K562 (cell line): ENCODE data around the gene XPNPEP3. TPM values are rescaled to one million over a fixed set of nuclear protein-coding genes. Genes with fewer than 3 reads are reported as not detected.

Experiments
- ATF1 ChIP-seq, 2 experiments: fragments of 450-650 bp in 1 of 2; IDR thresholded peaks; 2 replicates each; pipeline ENCODE4 v1.6.1; 2016; ENCODE audit warnings: missing compliant biosample characterization in 1 of 2, missing genetic modification characterization in 1 of 2
- CBX5 ChIP-seq: IDR thresholded peaks from 2 replicates; pipeline ENCODE4 v1.6.1; 2014; ENCODE audit warnings: low read depth, borderline replicate concordance
- CHCHD3 ChIP-seq: fragments of 250-450 bp; sonication (Bioruptor Pico); IDR thresholded peaks from 2 replicates; pipeline ENCODE4 v2.1.2; 2022; ENCODE audit warnings: mild to moderate bottlenecking
- CTBP1 ChIP-seq: fragments of 450-650 bp; IDR thresholded peaks from 2 replicates; pipeline ENCODE4 v1.6.1; 2016; ENCODE audit warnings: borderline replicate concordance
- JUN ChIP-seq, 2 experiments: sonication (generic) in 1 of 2; formaldehyde crosslinking in 1 of 2; IDR thresholded peaks; 2 replicates each; pipeline versions ENCODE4 v1.6.1 to v1.8.0; 2012 to 2022; ENCODE audit warnings: borderline replicate concordance in 2 of 2, mild to moderate bottlenecking in 2 of 2, improper control_type of control experiment in 1 of 2, low read depth in 1 of 2, low read length in 1 of 2, missing genetic modification reagents in 1 of 2
- KDM5B ChIP-seq: fragments of 200-600 bp; sonication (generic); IDR thresholded peaks from 2 replicates; pipeline ENCODE4 v1.6.1; 2012; ENCODE audit warnings: low read depth, mild to moderate bottlenecking, moderate library complexity, low read length, control low read depth, inconsistent platforms; ENCODE audit not compliant: insufficient replicate concordance
- MCM2 ChIP-seq: fragments of 450-650 bp; IDR thresholded peaks from 2 replicates; pipeline ENCODE4 v1.6.1; 2017; ENCODE audit warnings: low read depth, mild to moderate bottlenecking
- MED1 ChIP-seq: sonication (generic); formaldehyde crosslinking; IDR thresholded peaks from 2 replicates; pipeline ENCODE4 v1.8.1; 2023; ENCODE audit warnings: missing genetic modification reagents, borderline replicate concordance
- MTA1 ChIP-seq: fragments of 450-650 bp; IDR thresholded peaks from 2 replicates; pipeline ENCODE4 v1.6.1; 2017; ENCODE audit warnings: borderline replicate concordance
- MXI1 ChIP-seq: IDR thresholded peaks from 2 replicates; pipeline ENCODE4 v1.6.1; 2011; ENCODE audit warnings: low read depth, mild to moderate bottlenecking, improper control_type of control experiment, low read length
- MYC ChIP-seq, 2 experiments: fragments of 250-450 bp in 1 of 2; sonication (Bioruptor Pico) in 1 of 2; IDR thresholded peaks; 2 replicates each; pipeline versions ENCODE4 v1.5.1 to v1.6.1; 2012 to 2021; ENCODE audit warnings: low read depth in 2 of 2, borderline replicate concordance in 1 of 2, improper control_type of control experiment in 1 of 2, low read length in 1 of 2, mild to moderate bottlenecking in 1 of 2, moderate library complexity in 1 of 2
- SRSF1 ChIP-seq: fragments of 200-400 bp; formaldehyde crosslinking; IDR thresholded peaks from 2 replicates; pipeline ENCODE4 v1.6.1; 2017; ENCODE audit warnings: mild to moderate bottlenecking, low read depth, low read length, moderate library complexity
- TBP ChIP-seq: optimal IDR thresholded peaks from 2 replicates; pipeline ENCODE3; 2011; ENCODE audit warnings: low read depth, low read length, improper control_type of control experiment
- TCF7 ChIP-seq: sonication (generic); IDR thresholded peaks from 2 replicates; pipeline ENCODE4 v1.6.1; 2016; ENCODE audit warnings: antibody characterized with exemption, borderline replicate concordance
- ZNF134 ChIP-seq: fragments of 250-450 bp; sonication (Bioruptor Pico); conservative IDR thresholded peaks from 2 replicates; pipeline ENCODE4 v1.4.0; 2020
- ZNF384 ChIP-seq: IDR thresholded peaks from 2 replicates; pipeline ENCODE4 v1.6.1; 2012; ENCODE audit warnings: low read depth, low read length, improper control_type of control experiment
- ZNF445 ChIP-seq: fragments of 250-450 bp; sonication (Bioruptor Pico); IDR thresholded peaks from 2 replicates; pipeline ENCODE4 v1.4.0; 2020; ENCODE audit warnings: low read depth, mild to moderate bottlenecking, moderate library complexity
- ZSCAN29 ChIP-seq: fragments of 450-650 bp; IDR thresholded peaks from 2 replicates; pipeline ENCODE4 v1.6.1; 2017
- polyA plus RNA-seq, 8 experiments: library from polyadenylated mRNA; depleted of rRNA in 4 of 8; stranded (reverse) in 5 of 8; unstranded in 3 of 8; fragments of >200 nt; fragmentation: Nextera tagmentation in 2 of 8; fragmentation: Illumina TruSeq in 1 of 8; extraction: Ambion mirVana in 2 of 8; extraction: Trizol in 1 of 8; gene quantifications; 2 replicates each; pipeline versions ENCODE4 v1.2.1 to v1.2.3, GENCODE V29; 2011 to 2014; ENCODE audit warnings: inconsistent platforms in 1 of 8, missing spikeins in 1 of 8
- total RNA-seq, 7 experiments: library from RNA; depleted of rRNA in 6 of 7; stranded (reverse); fragments of >200 nt in 6 of 7; fragmentation: Illumina TruSeq in 2 of 7; extraction: Trizol in 2 of 7; gene quantifications; 2 replicates each; pipeline versions ENCODE4 v1.2.1 to v1.2.3, GENCODE V29; 2011 to 2021; ENCODE audit warnings: low replicate concordance in 1 of 7
- TF ChIP-seq, protein P1 (sequence below): fragments of 450-650 bp; IDR thresholded peaks from 2 replicates; pipeline ENCODE4 v1.6.1; 2016; ENCODE audit warnings: low read depth
- TF ChIP-seq, protein P2 (sequence below): fragments of 450-650 bp; IDR thresholded peaks from 2 replicates; pipeline ENCODE4 v1.6.1; 2016; ENCODE audit warnings: low read depth, mild to moderate bottlenecking, moderate library complexity

Gene XPNPEP3
- total and polyA plus RNA-seq, 9 of the 15 experiments (the other 6 are each of a cell fraction or from before 2014, with no cell fraction given) = 9.1 to 22.6 (median 15.6) TPM

DNA sequence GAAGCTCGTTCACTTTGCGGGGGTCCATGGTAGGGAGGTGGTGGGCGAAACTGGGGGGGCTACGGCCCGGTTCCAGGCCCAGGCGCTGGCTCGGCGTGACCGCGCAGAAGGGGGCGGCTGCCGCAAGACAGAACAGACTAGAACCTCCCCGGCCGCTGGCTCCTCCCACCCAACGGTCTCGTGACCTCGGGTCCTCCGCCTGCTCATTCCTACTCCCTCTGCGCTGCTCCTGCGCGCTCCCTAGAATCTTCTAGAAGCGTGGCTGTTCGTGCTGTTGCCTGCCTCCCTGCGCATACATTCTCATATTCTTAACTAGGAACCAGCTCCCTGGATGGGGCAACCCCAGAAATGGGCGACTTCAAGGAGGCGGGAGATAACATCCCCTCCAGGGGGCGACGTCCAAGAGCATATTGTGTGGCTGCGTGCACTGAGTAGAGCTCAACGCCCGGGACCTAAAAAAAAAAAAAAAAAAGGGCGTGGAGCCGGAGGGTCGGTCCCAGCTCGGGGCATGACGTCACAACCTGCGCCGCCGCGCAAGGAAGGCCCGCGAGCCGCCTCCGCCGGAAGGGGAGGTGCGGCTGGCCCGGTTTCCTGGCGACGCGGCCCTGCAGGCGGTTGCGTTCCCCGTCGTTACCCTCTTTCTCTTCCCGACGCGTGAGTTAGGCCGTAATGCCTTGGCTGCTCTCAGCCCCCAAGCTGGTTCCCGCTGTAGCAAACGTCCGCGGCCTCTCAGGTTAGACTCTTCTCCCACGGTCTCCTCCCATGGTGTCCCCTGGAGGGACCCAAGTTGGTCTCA is at the start of gene XPNPEP3, which contains the start of gene ST13 (continued):
- TF ChIP-seq, protein P1, sequence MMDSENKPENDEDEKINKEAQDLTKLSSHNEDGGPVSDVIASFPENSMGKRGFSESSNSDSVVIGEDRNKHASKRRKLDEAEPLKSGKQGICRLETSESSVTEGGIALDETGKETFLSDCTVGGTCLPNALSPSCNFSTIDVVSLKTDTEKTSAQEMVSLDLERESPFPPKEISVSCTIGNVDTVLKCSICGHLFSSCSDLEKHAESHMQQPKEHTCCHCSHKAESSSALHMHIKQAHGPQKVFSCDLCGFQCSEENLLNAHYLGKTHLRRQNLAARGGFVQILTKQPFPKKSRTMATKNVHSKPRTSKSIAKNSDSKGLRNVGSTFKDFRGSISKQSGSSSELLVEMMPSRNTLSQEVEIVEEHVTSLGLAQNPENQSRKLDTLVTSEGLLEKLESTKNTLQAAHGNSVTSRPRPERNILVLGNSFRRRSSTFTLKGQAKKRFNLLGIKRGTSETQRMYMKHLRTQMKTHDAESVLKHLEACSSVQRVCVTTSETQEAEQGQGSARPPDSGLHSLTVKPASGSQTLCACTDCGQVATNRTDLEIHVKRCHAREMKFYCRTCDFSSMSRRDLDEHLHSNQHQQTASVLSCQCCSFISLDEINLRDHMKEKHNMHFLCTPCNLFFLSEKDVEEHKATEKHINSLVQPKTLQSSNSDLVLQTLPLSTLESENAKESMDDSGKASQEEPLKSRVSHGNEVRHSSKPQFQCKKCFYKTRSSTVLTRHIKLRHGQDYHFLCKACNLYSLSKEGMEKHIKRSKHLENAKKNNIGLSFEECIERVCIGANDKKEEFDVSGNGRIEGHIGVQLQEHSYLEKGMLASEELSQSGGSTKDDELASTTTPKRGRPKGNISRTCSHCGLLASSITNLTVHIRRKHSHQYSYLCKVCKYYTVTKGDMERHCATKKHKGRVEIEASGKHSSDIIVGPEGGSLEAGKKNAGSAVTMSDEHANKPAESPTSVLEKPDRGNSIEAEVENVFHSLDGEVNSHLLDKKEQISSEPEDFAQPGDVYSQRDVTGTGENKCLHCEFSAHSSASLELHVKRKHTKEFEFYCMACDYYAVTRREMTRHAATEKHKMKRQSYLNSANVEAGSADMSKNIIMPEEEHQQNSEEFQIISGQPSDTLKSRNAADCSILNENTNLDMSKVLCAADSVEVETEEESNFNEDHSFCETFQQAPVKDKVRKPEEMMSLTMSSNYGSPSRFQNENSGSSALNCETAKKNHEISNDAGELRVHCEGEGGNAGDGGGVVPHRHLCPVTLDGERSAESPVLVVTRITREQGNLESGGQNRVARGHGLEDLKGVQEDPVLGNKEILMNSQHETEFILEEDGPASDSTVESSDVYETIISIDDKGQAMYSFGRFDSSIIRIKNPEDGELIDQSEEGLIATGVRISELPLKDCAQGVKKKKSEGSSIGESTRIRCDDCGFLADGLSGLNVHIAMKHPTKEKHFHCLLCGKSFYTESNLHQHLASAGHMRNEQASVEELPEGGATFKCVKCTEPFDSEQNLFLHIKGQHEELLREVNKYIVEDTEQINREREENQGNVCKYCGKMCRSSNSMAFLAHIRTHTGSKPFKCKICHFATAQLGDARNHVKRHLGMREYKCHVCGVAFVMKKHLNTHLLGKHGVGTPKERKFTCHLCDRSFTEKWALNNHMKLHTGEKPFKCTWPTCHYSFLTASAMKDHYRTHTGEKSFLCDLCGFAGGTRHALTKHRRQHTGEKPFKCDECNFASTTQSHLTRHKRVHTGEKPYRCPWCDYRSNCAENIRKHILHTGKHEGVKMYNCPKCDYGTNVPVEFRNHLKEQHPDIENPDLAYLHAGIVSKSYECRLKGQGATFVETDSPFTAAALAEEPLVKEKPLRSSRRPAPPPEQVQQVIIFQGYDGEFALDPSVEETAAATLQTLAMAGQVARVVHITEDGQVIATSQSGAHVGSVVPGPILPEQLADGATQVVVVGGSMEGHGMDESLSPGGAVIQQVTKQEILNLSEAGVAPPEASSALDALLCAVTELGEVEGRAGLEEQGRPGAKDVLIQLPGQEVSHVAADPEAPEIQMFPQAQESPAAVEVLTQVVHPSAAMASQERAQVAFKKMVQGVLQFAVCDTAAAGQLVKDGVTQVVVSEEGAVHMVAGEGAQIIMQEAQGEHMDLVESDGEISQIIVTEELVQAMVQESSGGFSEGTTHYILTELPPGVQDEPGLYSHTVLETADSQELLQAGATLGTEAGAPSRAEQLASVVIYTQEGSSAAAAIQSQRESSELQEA = no peak
- TF ChIP-seq ZNF445 (CRISPR knock-in tag) (no peak), ZNF134 (CRISPR knock-in tag) (no peak), MED1 (CRISPR knock-in tag) (no peak), CBX5 (no peak), TBP (peak; percentile 48), CHCHD3 (CRISPR knock-in tag) (no peak), KDM5B (peak; percentile 49), JUN (IDR thresholded peaks at IDR 0.05; ENCODE audit: borderline replicate concordance, low read depth, low read length) (no peak; the same call in 1 of the 2 replicates), JUN (CRISPR knock-in tag; IDR thresholded peaks at IDR 0.05; ENCODE audit: borderline replicate concordance) (no peak), MCM2 (no peak), CTBP1 (no peak), ATF1 (CRISPR knock-in tag; IDR thresholded peaks at IDR 0.05) (peak; percentile 81), ATF1 (tag; IDR thresholded peaks at IDR 0.05) (peak; percentile 99), MTA1 (peak; percentile 96), SRSF1 (no peak), MYC (IDR thresholded peaks at IDR 0.05; ENCODE audit: low read depth, low read length) (peak; percentile 48), MYC (CRISPR knock-in tag; IDR thresholded peaks at IDR 0.05; ENCODE audit: borderline replicate concordance, low read depth) (no peak), TCF7 (no peak), ZNF384 (peak; percentile 99), ZSCAN29 (no peak), MXI1 (no peak)
- TF ChIP-seq, protein P2, sequence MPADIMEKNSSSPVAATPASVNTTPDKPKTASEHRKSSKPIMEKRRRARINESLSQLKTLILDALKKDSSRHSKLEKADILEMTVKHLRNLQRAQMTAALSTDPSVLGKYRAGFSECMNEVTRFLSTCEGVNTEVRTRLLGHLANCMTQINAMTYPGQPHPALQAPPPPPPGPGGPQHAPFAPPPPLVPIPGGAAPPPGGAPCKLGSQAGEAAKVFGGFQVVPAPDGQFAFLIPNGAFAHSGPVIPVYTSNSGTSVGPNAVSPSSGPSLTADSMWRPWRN = no peak
